Upper lobe of right lung (tissue), 1 donor: ENCODE measurements around the gene PLTP. TPM values are rescaled to one million over a fixed set of nuclear protein-coding genes. Genes with fewer than 3 reads are reported as not detected.

Source experiments
- ATAC-seq: fragments of 200-7000 bp; cut with Tn5 transposase; one replicate; pipeline ENCODE4 v1.9.1; 2020; ENCODE audit warnings: mild to moderate bottlenecking, moderate library complexity
- DNase-seq: peaks from one replicate; pipeline ENCODE4 v3.0.0-alpha.2; 2020
- H3K27ac ChIP-seq: fragments of 200-600 bp; one replicate; pipeline ENCODE4 v1.8.0; 2022
- H3K27me3 ChIP-seq: fragments of 200-600 bp; one replicate; pipeline ENCODE4 v1.8.0; 2022; ENCODE audit warnings: mild to moderate bottlenecking
- H3K36me3 ChIP-seq: fragments of 200-600 bp; one replicate; pipeline ENCODE4 v1.8.0; 2022
- H3K4me1 ChIP-seq: fragments of 200-600 bp; one replicate; pipeline ENCODE4 v1.8.0; 2022
- H3K4me3 ChIP-seq: fragments of 200-600 bp; one replicate; pipeline ENCODE4 v1.8.0; 2022; ENCODE audit warnings: mild to moderate bottlenecking
- H3K9me3 ChIP-seq: fragments of 200-600 bp; one replicate; pipeline ENCODE4 v1.8.0; 2022
- CTCF ChIP-seq: fragments of 200-600 bp; IDR thresholded peaks from one replicate; pipeline ENCODE4 v1.8.0; 2022; ENCODE audit warnings: antibody characterized with exemption
- intact Hi-C: fragments of 100-400 bp; cut with DNase I; formaldehyde crosslinking; loops from one replicate; pipeline ENCODE4 v1.11.0; 2022
- total RNA-seq: library from RNA; stranded (reverse); fragmentation: NEBNext Ultra II Directional; extraction: Animal tissue kit (Norgen Biotek cat#: 25700); gene quantifications from one replicate; pipeline ENCODE4 v1.2.1, GENCODE V29; 2021
- donor health status: DM: no; HTN: yes; CAD: no; lungs with severe emphysema.

PLTP gene
- total RNA-seq, 1 donor from 2014 or later = 65.9 TPM

GRCh38 chr20:45861221-45862075 lies 50.5 kb downstream of the PLTP start:
- Histone ChIP-seq H3K4me3 (no peak overlapping the region), H3K27ac (no peak overlapping the region), H3K9me3 (no peaks in the 10 kb centered on the region), H3K4me1 (peaks cover 7% of the 10 kb centered on the region), H3K36me3 (no peaks in the 10 kb centered on the region), H3K27me3 (no peaks in the 10 kb centered on the region)
- DNase-seq = no peak
- TF ChIP-seq CTCF = no peak
- intact Hi-C loops = no loop called here
- no peak for ATAC-seq

GRCh38 chr20:45860560-45861220 lies 51.3 kb downstream of the PLTP start:
- TF ChIP-seq CTCF = no peak
- Histone ChIP-seq H3K9me3 (no peaks in the 10 kb centered on the region), H3K4me3 (no peak overlapping the region), H3K4me1 (peaks cover 15% of the 10 kb centered on the region), H3K27ac (no peak overlapping the region), H3K36me3 (no peaks in the 10 kb centered on the region), H3K27me3 (no peaks in the 10 kb centered on the region)
- DNase-seq (no peak), ATAC-seq (no peak)
- intact Hi-C loops = no loop called here

- peaks cover 21% of the 10 kb centered on the region for H3K4me1 ChIP-seq
- intact Hi-C loops = no loop called here
- no peak for ATAC-seq
Observed at GRCh38 chr20:45859916-45860315, 52.0 kb downstream of the PLTP start.

GRCh38 chr20:45857882-45858216 lies 54.1 kb downstream of the PLTP start:
- peaks cover 21% of the 10 kb centered on the region for H3K4me1 ChIP-seq
- H3K36me3 ChIP-seq = peaks cover 11% of the 10 kb centered on the region
- intact Hi-C loops = no loop called here
- peak overlapping the region; percentile 92 for H3K27ac ChIP-seq
- no peak for TF ChIP-seq CTCF
- no peaks in the 10 kb centered on the region for H3K9me3 ChIP-seq
- DNase-seq (no peak), ATAC-seq (peak; percentile 6)
- peak overlapping the region; percentile 99 for H3K4me3 ChIP-seq
- no peaks in the 10 kb centered on the region for H3K27me3 ChIP-seq

More at GRCh38 chr20:45859916-45860315, 52.0 kb downstream of the PLTP start:
- no peak for DNase-seq
- Histone ChIP-seq H3K9me3 (no peaks in the 10 kb centered on the region), H3K4me3 (no peak overlapping the region), H3K27me3 (no peaks in the 10 kb centered on the region), H3K27ac (no peak overlapping the region), H3K36me3 (no peaks in the 10 kb centered on the region)
- TF ChIP-seq CTCF = no peak

- DNase-seq (peak; percentile 88), ATAC-seq (peak; percentile 99)
- Histone ChIP-seq H3K4me1 (peaks cover 21% of the 10 kb centered on the region), H3K27me3 (no peaks in the 10 kb centered on the region), H3K27ac (peak within 1 kb of the TSS; percentile 92), H3K4me3 (peak within 1 kb of the TSS; percentile 99), H3K9me3 (no peaks in the 10 kb centered on the region), H3K36me3 (peaks cover 16% of the 10 kb centered on the region)
- TF ChIP-seq CTCF = no peak
- intact Hi-C loops = no loop called here
Observed at GRCh38 chr20:45857114-45857881, 54.7 kb downstream of the PLTP start, which contains the start of the genes ACOT8 and ZSWIM3. TSS of gene ACOT8 (minus strand) at chr20:45857392. CDS start at chr20:45857315, 77 bp downstream. TSS of gene ZSWIM3 (plus strand) at chr20:45857614. CDS start at chr20:45857826, 212 bp downstream.
